ENCODE results near the gene KCNMB1. TPM values are rescaled to one million over a fixed set of nuclear protein-coding genes. Genes with fewer than 3 reads are reported as not detected.

The KCNMB1 gene
- total RNA-seq, 1 donor from 2014 or later: 0.14 TPM

DNA sequence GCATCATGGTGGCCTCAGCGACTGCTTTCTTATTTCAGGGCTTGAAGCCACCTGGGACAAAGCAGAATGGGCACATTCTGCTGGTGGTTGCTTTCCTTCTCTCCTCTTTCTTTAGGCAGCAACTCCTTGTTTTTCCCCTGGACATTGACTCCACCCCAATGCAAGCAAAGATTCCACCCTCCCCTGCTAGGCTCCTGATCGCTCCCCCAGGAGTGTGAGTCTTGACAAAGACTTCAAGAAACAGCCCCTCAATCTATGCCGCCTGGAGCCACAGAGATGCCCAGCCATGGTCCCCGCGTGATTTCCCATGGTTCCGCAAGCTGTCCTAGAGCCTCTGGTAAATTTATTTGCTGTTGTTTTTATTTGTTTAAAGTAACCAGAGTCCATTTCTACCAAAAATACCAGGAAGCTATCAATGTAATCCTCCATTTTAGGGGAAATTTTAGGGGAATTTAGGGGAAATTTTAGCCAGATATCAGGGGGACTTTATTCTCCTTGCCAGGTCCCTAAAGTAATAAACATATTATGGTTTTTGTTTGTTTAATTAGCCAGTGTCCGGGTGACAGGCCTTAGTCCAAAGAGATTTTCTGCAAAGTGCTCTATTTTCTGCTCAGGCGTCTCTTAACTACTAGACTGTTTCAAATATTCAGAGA lies 2.3 kb downstream of the KCNMB1 start:
- DNase-seq (ENCODE audit: low read depth): no peak
- FAIRE-seq: no peak
- Histone ChIP-seq H3K27me3 (ENCODE audit: insufficient read depth, low read length) (peaks cover 4% of the 10 kb centered on the region), H3K79me2 (ENCODE audit: insufficient read depth, low read length) (no peaks in the 10 kb centered on the region), H3K9me3 (ENCODE audit: insufficient read depth, low read depth, low read length) (no peaks in the 10 kb centered on the region), H3K4me2 (ENCODE audit: low read length) (no peak overlapping the region), H3K4me3 (ENCODE audit: insufficient read depth, low read depth, low read length) (no peak overlapping the region), H3K9ac (ENCODE audit: low read length) (no peak overlapping the region), H4K20me1 (ENCODE audit: insufficient read depth, low read length) (no peaks in the 10 kb centered on the region), H3K36me3 (ENCODE audit: insufficient read depth, low read length) (no peaks in the 10 kb centered on the region), H2AFZ (ENCODE audit: low read depth, low read length) (no peak overlapping the region), H3K27ac (ENCODE audit: low read depth, low read length) (no peak overlapping the region), H3K4me1 (ENCODE audit: insufficient read depth, low read length) (no peaks in the 10 kb centered on the region)
- H3K27me3 Mint-ChIP-seq (ENCODE audit: low read depth, unreplicated experiment): peaks cover 43% of the 10 kb centered on the region
- TF ChIP-seq, protein P1, sequence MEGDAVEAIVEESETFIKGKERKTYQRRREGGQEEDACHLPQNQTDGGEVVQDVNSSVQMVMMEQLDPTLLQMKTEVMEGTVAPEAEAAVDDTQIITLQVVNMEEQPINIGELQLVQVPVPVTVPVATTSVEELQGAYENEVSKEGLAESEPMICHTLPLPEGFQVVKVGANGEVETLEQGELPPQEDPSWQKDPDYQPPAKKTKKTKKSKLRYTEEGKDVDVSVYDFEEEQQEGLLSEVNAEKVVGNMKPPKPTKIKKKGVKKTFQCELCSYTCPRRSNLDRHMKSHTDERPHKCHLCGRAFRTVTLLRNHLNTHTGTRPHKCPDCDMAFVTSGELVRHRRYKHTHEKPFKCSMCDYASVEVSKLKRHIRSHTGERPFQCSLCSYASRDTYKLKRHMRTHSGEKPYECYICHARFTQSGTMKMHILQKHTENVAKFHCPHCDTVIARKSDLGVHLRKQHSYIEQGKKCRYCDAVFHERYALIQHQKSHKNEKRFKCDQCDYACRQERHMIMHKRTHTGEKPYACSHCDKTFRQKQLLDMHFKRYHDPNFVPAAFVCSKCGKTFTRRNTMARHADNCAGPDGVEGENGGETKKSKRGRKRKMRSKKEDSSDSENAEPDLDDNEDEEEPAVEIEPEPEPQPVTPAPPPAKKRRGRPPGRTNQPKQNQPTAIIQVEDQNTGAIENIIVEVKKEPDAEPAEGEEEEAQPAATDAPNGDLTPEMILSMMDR (IDR thresholded peaks at IDR 0.05; ENCODE audit: insufficient read depth, low read depth, low read length): no peak
- TF ChIP-seq EZH2 (IDR thresholded peaks at IDR 0.05; ENCODE audit: insufficient read depth, low read length): no peak
- H3K36me3 Mint-ChIP-seq (ENCODE audit: low read depth, unreplicated experiment): peaks cover 2% of the 10 kb centered on the region
- no peak overlapping the region for H3K27ac Mint-ChIP-seq (ENCODE audit: unreplicated experiment)
- no peaks in the 10 kb centered on the region for H3K4me1 Mint-ChIP-seq (ENCODE audit: low read depth, unreplicated experiment)
- H3K4me3 Mint-ChIP-seq (ENCODE audit: unreplicated experiment): no peak overlapping the region
- peaks cover 4% of the 10 kb centered on the region for H3K9me3 Mint-ChIP-seq (ENCODE audit: unreplicated experiment)

DNA sequence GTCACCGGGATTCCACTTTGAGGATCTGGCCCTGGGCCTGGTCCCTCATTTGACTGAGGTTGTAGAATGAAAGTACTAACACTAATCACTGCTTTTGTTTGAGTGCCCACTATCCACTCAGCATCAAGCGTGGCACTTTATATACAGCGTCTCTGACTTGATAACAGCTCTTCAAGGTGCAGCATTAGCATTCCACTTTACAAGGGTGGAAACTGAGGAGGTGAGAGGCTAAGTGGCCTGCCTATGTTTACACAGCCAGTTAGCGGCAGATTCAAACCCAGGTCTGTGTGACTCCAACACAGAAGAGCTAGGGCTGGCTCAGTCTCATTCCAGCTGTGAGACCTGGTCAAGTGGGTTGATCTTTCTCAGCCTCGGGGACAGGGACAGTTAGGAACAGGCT lies 5.9 kb downstream of the KCNMB1 start:
- TF ChIP-seq, protein P1 (IDR thresholded peaks at IDR 0.05; ENCODE audit: insufficient read depth, low read depth, low read length): no peak
- TF ChIP-seq EZH2 (IDR thresholded peaks at IDR 0.05; ENCODE audit: insufficient read depth, low read length): no peak
- Mint-ChIP-seq H3K27me3 (ENCODE audit: low read depth, unreplicated experiment) (peaks cover 41% of the 10 kb centered on the region), H3K4me1 (ENCODE audit: low read depth, unreplicated experiment) (no peaks in the 10 kb centered on the region), H3K4me3 (ENCODE audit: unreplicated experiment) (no peak overlapping the region), H3K9me3 (ENCODE audit: unreplicated experiment) (peaks cover 6% of the 10 kb centered on the region), H3K27ac (ENCODE audit: unreplicated experiment) (no peak overlapping the region), H3K36me3 (ENCODE audit: low read depth, unreplicated experiment) (peaks cover 2% of the 10 kb centered on the region)
- H3K36me3 ChIP-seq (ENCODE audit: insufficient read depth, low read length): no peaks in the 10 kb centered on the region
- no peak overlapping the region for H3K4me3 ChIP-seq (ENCODE audit: insufficient read depth, low read depth, low read length)
- H3K79me2 ChIP-seq (ENCODE audit: insufficient read depth, low read length): no peaks in the 10 kb centered on the region
- no peak overlapping the region for H2AFZ ChIP-seq (ENCODE audit: low read depth, low read length)
- H3K9me3 ChIP-seq (ENCODE audit: insufficient read depth, low read depth, low read length): no peaks in the 10 kb centered on the region
- DNase-seq (ENCODE audit: low read depth) (no peak), FAIRE-seq (no peak)
- no peak overlapping the region for H3K4me2 ChIP-seq (ENCODE audit: low read length)
- H4K20me1 ChIP-seq (ENCODE audit: insufficient read depth, low read length): no peaks in the 10 kb centered on the region
- H3K9ac ChIP-seq (ENCODE audit: low read length): no peak overlapping the region
- H3K27me3 ChIP-seq (ENCODE audit: insufficient read depth, low read length): no peaks in the 10 kb centered on the region
- no peaks in the 10 kb centered on the region for H3K4me1 ChIP-seq (ENCODE audit: insufficient read depth, low read length)
- no peak overlapping the region for H3K27ac ChIP-seq (ENCODE audit: low read depth, low read length)

DNA sequence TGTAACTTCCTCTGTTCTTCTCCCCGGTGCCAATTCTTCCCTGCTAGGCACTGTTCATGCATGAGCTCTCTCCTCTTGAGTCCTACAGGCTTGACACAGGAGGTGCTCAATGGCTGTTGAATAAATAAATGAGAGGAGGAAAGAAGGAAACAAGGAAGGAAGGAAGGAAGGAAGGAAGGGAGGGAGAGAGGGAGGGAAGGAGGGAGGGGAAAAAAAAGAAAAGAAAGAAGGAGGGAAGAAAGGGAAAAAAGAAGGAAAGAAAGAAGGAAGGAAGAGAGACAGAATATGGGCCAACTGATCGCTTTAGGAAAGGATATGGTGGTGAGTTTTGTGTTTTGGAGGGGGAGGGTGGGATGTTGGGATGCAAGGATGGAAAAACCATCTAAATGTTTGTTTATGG lies 6.4 kb downstream of the KCNMB1 start:
- Mint-ChIP-seq H3K27ac (ENCODE audit: unreplicated experiment) (no peak overlapping the region), H3K9me3 (ENCODE audit: unreplicated experiment) (peaks cover 6% of the 10 kb centered on the region), H3K27me3 (ENCODE audit: low read depth, unreplicated experiment) (peaks cover 39% of the 10 kb centered on the region), H3K36me3 (ENCODE audit: low read depth, unreplicated experiment) (peaks cover 2% of the 10 kb centered on the region), H3K4me1 (ENCODE audit: low read depth, unreplicated experiment) (no peaks in the 10 kb centered on the region), H3K4me3 (ENCODE audit: unreplicated experiment) (no peak overlapping the region)
- FAIRE-seq (no peak), DNase-seq (ENCODE audit: low read depth) (no peak)
- Histone ChIP-seq H3K4me1 (ENCODE audit: insufficient read depth, low read length) (no peaks in the 10 kb centered on the region), H3K4me2 (ENCODE audit: low read length) (no peak overlapping the region), H2AFZ (ENCODE audit: low read depth, low read length) (no peak overlapping the region), H3K27me3 (ENCODE audit: insufficient read depth, low read length) (no peaks in the 10 kb centered on the region), H3K27ac (ENCODE audit: low read depth, low read length) (no peak overlapping the region), H3K9ac (ENCODE audit: low read length) (no peak overlapping the region), H3K36me3 (ENCODE audit: insufficient read depth, low read length) (no peaks in the 10 kb centered on the region), H4K20me1 (ENCODE audit: insufficient read depth, low read length) (no peaks in the 10 kb centered on the region), H3K79me2 (ENCODE audit: insufficient read depth, low read length) (no peaks in the 10 kb centered on the region), H3K4me3 (ENCODE audit: insufficient read depth, low read depth, low read length) (no peak overlapping the region), H3K9me3 (ENCODE audit: insufficient read depth, low read depth, low read length) (no peaks in the 10 kb centered on the region)
- TF ChIP-seq, protein P1 (IDR thresholded peaks at IDR 0.05; ENCODE audit: insufficient read depth, low read depth, low read length): no peak
- no peak for TF ChIP-seq EZH2 (IDR thresholded peaks at IDR 0.05; ENCODE audit: insufficient read depth, low read length)

Data from astrocyte (in vitro differentiated cells and primary cell).